Body of pancreas (tissue), 4 donors: ENCODE results near the gene RAD1. TPM values are rescaled to one million over a fixed set of nuclear protein-coding genes. Genes with fewer than 3 reads are reported as not detected.
"Not testable (repeated sequence)": the region's sequence is repeated elsewhere in the genome, so short reads cannot be mapped to it uniquely, and the experiment has no call there.

Experiments used
- ATAC-seq: fragments of 150-250 bp; one replicate; pipeline ENCODE4 v1.9.1; 2016
- DNase-seq, 4 donors: peaks; one replicate each; pipeline ENCODE4 v3.0.0-alpha.2; 2019
- H3K27ac ChIP-seq, 4 donors: fragments of 200-600 bp; sonication (generic); 1 replicate in 3 of 4; 2 replicates in 1 of 4; pipeline versions ENCODE4 v1.5.1 to v1.6.1; 2016 to 2019; ENCODE audit warnings: mild to moderate bottlenecking in 1 of 4, mixed read lengths in 1 of 4, moderate library complexity in 1 of 4
- H3K27me3 ChIP-seq, 2 donors: fragments of 200-600 bp; sonication (generic); one replicate each; pipeline ENCODE4 v1.6.0; 2016; ENCODE audit warnings: mild to moderate bottlenecking in 1 of 2
- H3K36me3 ChIP-seq, 2 donors: fragments of 200-600 bp; sonication (generic); replicated peaks in 1 of 2; 2 replicates each; pipeline ENCODE4 v1.5.1; 2016; ENCODE audit warnings: low read depth in 2 of 2; ENCODE audit not compliant: insufficient read depth in 1 of 2
- H3K4me1 ChIP-seq: fragments of 200-600 bp; sonication (generic); one replicate; pipeline ENCODE4 v1.6.0; 2016
- H3K4me3 ChIP-seq, 2 donors: fragments of 200-600 bp; sonication (generic); 1 replicate in 1 of 2; 2 replicates in 1 of 2; pipeline ENCODE4 v1.5.1; 2016 to 2019
- H3K9me3 ChIP-seq, 3 donors: fragments of 200-600 bp; sonication (generic); 1 replicate in 2 of 3; 2 replicates in 1 of 3; pipeline ENCODE4 v1.5.1; 2016
- CTCF ChIP-seq, 7 experiments: fragments of 450-650 bp in 4 of 7; fragments of 200-600 bp in 3 of 7; sonication (generic) in 3 of 7; IDR thresholded peaks; one replicate each; pipeline ENCODE4 v1.5.1; 2016 to 2019; ENCODE audit warnings: antibody characterized with exemption in 7 of 7
- POLR2A ChIP-seq, 3 donors: fragments of 450-650 bp; IDR thresholded peaks; one replicate each; pipeline ENCODE4 v1.6.1; 2016; ENCODE audit warnings: antibody characterized with exemption in 3 of 3, mild to moderate bottlenecking in 2 of 3
- WGBS, 2 donors: methylation state at CpG; one replicate each; pipeline ENCODE4 v1.1.5; 2017; 5-methylcytosine and 5-hydroxymethylcytosine counted together
- intact Hi-C: fragments of 100-400 bp; cut with DNase I; formaldehyde crosslinking; loops from one replicate; pipeline ENCODE4 v1.15.1; 2023
- total RNA-seq, 2 donors: library from RNA; depleted of rRNA; stranded (reverse); fragments of >200 nt; gene quantifications; one replicate each; pipeline ENCODE4 v1.1.0, GENCODE V29; 2016

RAD1 gene
- total RNA-seq, 2 donors from 2014 or later = 4.0 to 8.6 TPM

- TF ChIP-seq CTCF (IDR thresholded peaks at IDR 0.05) (no peak), POLR2A (IDR thresholded peaks at IDR 0.05) (no peak)
- no peak for ATAC-seq
- no peaks in the 10 kb centered on the region for H3K9me3 ChIP-seq
- WGBS, 2 donors = 92 to 97% methylated on average over 5 of the region's 5 CpGs
- intact Hi-C loops = no loop called here
- H3K27ac ChIP-seq = no peak overlapping the region
- peaks cover 37% of the 10 kb centered on the region for H3K4me1 ChIP-seq
- no peak for DNase-seq
- no peaks in the 10 kb centered on the region for H3K27me3 ChIP-seq
- no peak overlapping the region for H3K4me3 ChIP-seq
- peaks cover 5 to 14% of the 10 kb centered on the region in 2 donors for H3K36me3 ChIP-seq
These were observed 12.5 kb upstream of the RAD1 start for GRCh38 chr5:34927785-34928184.

- DNase-seq (no peak), ATAC-seq (no peak)
- TF ChIP-seq POLR2A (IDR thresholded peaks at IDR 0.05) (no peak), CTCF (IDR thresholded peaks at IDR 0.05) (no peak)
- Histone ChIP-seq H3K36me3 (peaks cover 5 to 21% of the 10 kb centered on the region in 2 donors), H3K9me3 (no peaks in the 10 kb centered on the region), H3K4me1 (peaks cover 24% of the 10 kb centered on the region), H3K27me3 (no peaks in the 10 kb centered on the region), H3K4me3 (no peak overlapping the region), H3K27ac (no peak overlapping the region)
- WGBS, 2 donors = 77 to 90% methylated on average over 3 of the region's 3 CpGs
- intact Hi-C loops = no loop called here
These were observed 11.1 kb upstream of the RAD1 start for GRCh38 chr5:34926318-34926888.

GRCh38 chr5:34924462-34924765, 9.1 kb upstream of the RAD1 start:
- ATAC-seq (no peak), DNase-seq (no peak)
- peak overlapping the region in 1 of 4 donors; percentile 35 for H3K27ac ChIP-seq
- peaks cover 5 to 21% of the 10 kb centered on the region in 2 donors for H3K36me3 ChIP-seq
- peaks cover 14% of the 10 kb centered on the region for H3K4me1 ChIP-seq
- H3K4me3 ChIP-seq = no peak overlapping the region
- no peak for TF ChIP-seq POLR2A (IDR thresholded peaks at IDR 0.05)
- no peaks in the 10 kb centered on the region for H3K27me3 ChIP-seq
- H3K9me3 ChIP-seq = no peaks in the 10 kb centered on the region
- intact Hi-C loops = no loop called here

GRCh38 chr5:34923694-34924461, 8.6 kb upstream of the RAD1 start:
- Histone ChIP-seq H3K27ac (peak overlapping the region in 1 of 4 donors; percentile 35), H3K4me1 (peaks cover 14% of the 10 kb centered on the region), H3K36me3 (peaks cover 5 to 21% of the 10 kb centered on the region in 2 donors), H3K27me3 (no peaks in the 10 kb centered on the region), H3K4me3 (no peak overlapping the region), H3K9me3 (no peaks in the 10 kb centered on the region)
- no peak for TF ChIP-seq CTCF (IDR thresholded peaks at IDR 0.05)
- WGBS, 2 donors = 32 to 36% methylated on average over 3 of the region's 3 CpGs
- DNase-seq (peak in 2 of 4 donors; percentile 21 to 25), ATAC-seq (peak; percentile 77)
- intact Hi-C loops = no loop called here

- H3K27me3 ChIP-seq, ATAC-seq, intact Hi-C loops, H3K4me3 ChIP-seq, H3K27ac ChIP-seq, H3K9me3 ChIP-seq, DNase-seq: not testable (repeated sequence)
- whole genome bisulfite sequencing, 2 donors = 85 to 86% methylated on average over 9 of the region's 9 CpGs
- Histone ChIP-seq H3K36me3 (peaks cover 5 to 21% of the 10 kb centered on the region in 2 donors), H3K4me1 (peaks cover 14% of the 10 kb centered on the region)
These were observed 8.0 kb upstream of the RAD1 start for GRCh38 chr5:34923256-34923655.

GRCh38 chr5:34919077-34919476, 3.8 kb upstream of the RAD1 start:
- H3K27ac ChIP-seq = no peak overlapping the region
- intact Hi-C loops = no loop called here
- no peak for TF ChIP-seq POLR2A (IDR thresholded peaks at IDR 0.05)
- no peak for TF ChIP-seq CTCF (IDR thresholded peaks at IDR 0.05)
- peaks cover 27% of the 10 kb centered on the region for H3K4me1 ChIP-seq
- H3K4me3 ChIP-seq = no peak overlapping the region
- H3K27me3 ChIP-seq = no peaks in the 10 kb centered on the region
- no peaks in the 10 kb centered on the region for H3K9me3 ChIP-seq
- WGBS, 2 donors = 84 to 88% methylated on average over 4 of the region's 4 CpGs
- ATAC-seq = no peak
- DNase-seq = no peak
- peaks cover 0 to 11% of the 10 kb centered on the region in 2 donors for H3K36me3 ChIP-seq
